ENCODE data around the gene MSRB3.

- no peak for TF ChIP-seq CTCF (IDR thresholded peaks at IDR 0.05)
- no peak for TF ChIP-seq POLR2A (IDR thresholded peaks at IDR 0.05)
- no peak for TF ChIP-seq EP300 (IDR thresholded peaks at IDR 0.05)
These were observed 53.0 kb downstream of the MSRB3 start for GRCh38 chr12:65331456-65331855.

Data from ovary (tissue), 3 donors.